ENCODE measurements around the gene SAMD3. TPM values are rescaled to one million over a fixed set of nuclear protein-coding genes. Genes with fewer than 3 reads are reported as not detected.
A peak's percentile ranks its signal among the peaks of the same experiment; 100 is the strongest.
"Not testable (repeated sequence)": the region's sequence is repeated elsewhere in the genome, so short reads cannot be mapped to it uniquely, and the experiment has no call there.

Gene SAMD3
- total and polyA plus RNA-seq, 7 donors = 0.09 to 0.66 (median 0.28) TPM; not detected in 2

GRCh38 chr6:130202782-130203181 is 20.0 kb downstream of the SAMD3 start:
- ATAC-seq (no peak), DNase-seq (no peak)
- no peaks in the 10 kb centered on the region for H3K4me1 ChIP-seq
- no peak overlapping the region for H3K4me3 ChIP-seq
- intact Hi-C loops (cut with DNase I) = no loop called here
- no peak for TF ChIP-seq CTCF (IDR thresholded peaks at IDR 0.05)
- 42 to 50% (median 50%) methylated on average over 6 of the region's 6 CpGs for WGBS, 3 donors
- H3K9me3 ChIP-seq = no peaks in the 10 kb centered on the region
- H3K36me3 ChIP-seq (ENCODE audit: insufficient read depth in 1 of 2, low read depth in 1 of 2) = no peaks in the 10 kb centered on the region
- H3K27ac ChIP-seq = no peak overlapping the region
- peaks cover 0 to 3% (median 0%) of the 10 kb centered on the region in 3 donors for H3K27me3 ChIP-seq (ENCODE audit: insufficient read depth in 3 of 3, low read length in 2 of 3)

GRCh38 chr6:130200020-130200419 is 22.7 kb downstream of the SAMD3 start:
- 80 to 87% (median 86%) methylated on average over 7 of the region's 7 CpGs for WGBS, 3 donors
- H3K4me3 ChIP-seq = no peak overlapping the region
- no peak for ATAC-seq
- H3K4me1 ChIP-seq = no peaks in the 10 kb centered on the region
- H3K27me3 ChIP-seq (ENCODE audit: insufficient read depth in 3 of 3, low read length in 2 of 3) = peaks cover 0 to 3% (median 0%) of the 10 kb centered on the region in 3 donors
- TF ChIP-seq CTCF (IDR thresholded peaks at IDR 0.05) = no peak
- no peak overlapping the region for H3K27ac ChIP-seq
- H3K36me3 ChIP-seq (ENCODE audit: insufficient read depth in 1 of 2, low read depth in 1 of 2) = no peaks in the 10 kb centered on the region
- no peaks in the 10 kb centered on the region for H3K9me3 ChIP-seq
- no peak for DNase-seq
- intact Hi-C loops (cut with DNase I) = no loop called here

- Histone ChIP-seq H3K4me3 (no peak overlapping the region), H3K4me1 (no peaks in the 10 kb centered on the region), H3K27me3 (ENCODE audit: insufficient read depth in 3 of 3, low read length in 2 of 3) (peaks cover 0 to 2% (median 0%) of the 10 kb centered on the region in 3 donors), H3K27ac (no peak overlapping the region), H3K9me3 (no peaks in the 10 kb centered on the region), H3K36me3 (ENCODE audit: insufficient read depth in 1 of 2, low read depth in 1 of 2) (no peaks in the 10 kb centered on the region)
- DNase-seq = no peak
- ATAC-seq = no peak
- TF ChIP-seq CTCF (IDR thresholded peaks at IDR 0.05) = no peak
- WGBS, 3 donors = 44 to 57% (median 49%) methylated on average over 2 of the region's 2 CpGs
- intact Hi-C loops (cut with DNase I) = no loop called here
Observed at GRCh38 chr6:130198483-130199035, 24.2 kb downstream of the SAMD3 start.

- DNase-seq; H3K4me1 ChIP-seq; H3K27me3 ChIP-seq (ENCODE audit: insufficient read depth in 3 of 3, low read length in 2 of 3); H3K4me3 ChIP-seq; H3K9me3 ChIP-seq; H3K36me3 ChIP-seq (ENCODE audit: insufficient read depth in 1 of 2, low read depth in 1 of 2); ATAC-seq; H3K27ac ChIP-seq; intact Hi-C loops (cut with DNase I): not testable (repeated sequence)
- WGBS, 3 donors = 81 to 90% (median 89%) methylated on average over 9 of the region's 9 CpGs
Observed at GRCh38 chr6:130197816-130198482, 24.8 kb downstream of the SAMD3 start.

- H3K4me3 ChIP-seq; intact Hi-C loops (cut with DNase I); H3K4me1 ChIP-seq; H3K36me3 ChIP-seq (ENCODE audit: insufficient read depth in 1 of 2, low read depth in 1 of 2); ATAC-seq; H3K9me3 ChIP-seq; H3K27me3 ChIP-seq (ENCODE audit: insufficient read depth in 3 of 3, low read length in 2 of 3); H3K27ac ChIP-seq: not testable (repeated sequence)
- 25 to 35% (median 33%) methylated on average over 4 of the region's 4 CpGs for WGBS, 3 donors
- DNase-seq = peak in 1 of 2 donors; percentile 59
Observed at GRCh38 chr6:130194434-130194833, 28.3 kb downstream of the SAMD3 start.
